AG04450 (cell line): ENCODE data around the gene YBX1. TPM values are rescaled to one million over a fixed set of nuclear protein-coding genes. Genes with fewer than 3 reads are reported as not detected.
"Not testable (repeated sequence)": the region's sequence is repeated elsewhere in the genome, so short reads cannot be mapped to it uniquely, and the experiment has no call there.

Source experiments
- CTCF ChIA-PET: fragments of 300-600, 350-600 bp; formaldehyde crosslinking; extraction: SDS; loops from one replicate; lab custom pipeline; 2022; ENCODE audit warnings: antibody characterized with exemption, inconsistent platforms; lab: Charles Lee
- POLR2A ChIA-PET: fragments of 350-600 bp; formaldehyde crosslinking; extraction: SDS; loops from one replicate; lab custom pipeline; 2021; ENCODE audit warnings: antibody characterized with exemption, inconsistent platforms; lab: Yijun Ruan, JAX
- DNase-seq: peaks from one replicate; pipeline ENCODE4 v3.0.0-alpha.2; 2011; ENCODE audit warnings: low read depth, low spot score
- H3K27ac ChIP-seq: one replicate; pipeline ENCODE4 v1.5.1; 2012; ENCODE audit warnings: low read depth, low read length, control low read depth
- H3K27me3 ChIP-seq: one replicate; pipeline ENCODE4 v1.6.0; 2012; ENCODE audit warnings: low read length; ENCODE audit not compliant: control insufficient read depth, insufficient read depth
- H3K4me3 ChIP-seq: 2 replicates; pipeline ENCODE4 v1.5.1; 2011; ENCODE audit warnings: mild to moderate bottlenecking, low read depth, low read length, control low read depth
- H3K9me3 ChIP-seq: 2 replicates; pipeline ENCODE4 v1.5.1; 2012; ENCODE audit warnings: low read length; ENCODE audit not compliant: control insufficient read depth, insufficient read depth
- CTCF ChIP-seq: IDR thresholded peaks from 2 replicates; pipeline ENCODE4 v1.5.1; 2011; ENCODE audit warnings: low read depth, low read length, control low read depth, inconsistent platforms
- polyA plus RNA-seq: library from polyadenylated mRNA; depleted of rRNA; stranded (reverse); fragments of >200 nt; gene quantifications from 2 replicates; pipeline ENCODE4 v1.2.3, GENCODE V29; 2011

YBX1 gene
- polyA plus RNA-seq, 1 experiment, result 636 TPM

GRCh38 chr1:42692461-42692860, 10.2 kb downstream of the YBX1 start:
- POLR2A ChIA-PET, result interaction anchor here (1.6 kb wide), 1 partner anchor 10 kb away, joined by 3 read pairs; the partner anchor contains the start of gene YBX1

GRCh38 chr1:42692911-42693310, 10.7 kb downstream of the YBX1 start:
- DNase-seq, result no peak
- no peaks in the 10 kb centered on the region for H3K9me3 ChIP-seq
- no peak for TF ChIP-seq CTCF
- POLR2A ChIA-PET, result interaction anchor here (1.1 kb wide), 1 partner anchor 11 kb away, joined by 3 read pairs; the partner anchor contains the start of gene YBX1
- no peak overlapping the region for H3K4me3 ChIP-seq
- no peaks in the 10 kb centered on the region for H3K27me3 ChIP-seq
- CTCF ChIA-PET, result no interaction called here
- no peak overlapping the region for H3K27ac ChIP-seq

More at GRCh38 chr1:42692461-42692860, 10.2 kb downstream of the YBX1 start:
- Histone ChIP-seq H3K27ac (no peak overlapping the region), H3K9me3 (no peaks in the 10 kb centered on the region), H3K4me3 (no peak overlapping the region), H3K27me3 (no peaks in the 10 kb centered on the region)
- CTCF ChIA-PET, result no interaction called here
- DNase-seq, result no peak
- TF ChIP-seq CTCF, result no peak

- no peak for DNase-seq
- no peaks in the 10 kb centered on the region for H3K27me3 ChIP-seq
- TF ChIP-seq CTCF, result no peak
- no peaks in the 10 kb centered on the region for H3K9me3 ChIP-seq
- CTCF ChIA-PET, result interaction anchor here (1.0 kb wide), 1 partner anchor 9 kb away, joined by 3 read pairs; no protein-coding TSS in a partner anchor
- H3K4me3 ChIP-seq, result no peak overlapping the region
- no peak overlapping the region for H3K27ac ChIP-seq
- POLR2A ChIA-PET, result interaction anchor here (0.8 kb wide), 1 partner anchor 16 kb away, joined by 3 read pairs; the partner anchor contains the start of gene YBX1
Observed at GRCh38 chr1:42698081-42698813, 16.0 kb downstream of the YBX1 start.

- H3K27me3 ChIP-seq, result no peaks in the 10 kb centered on the region
- no peak for DNase-seq
- no peaks in the 10 kb centered on the region for H3K9me3 ChIP-seq
- POLR2A ChIA-PET, result no interaction called here
- CTCF ChIA-PET, result interaction anchor here (1.0 kb wide), 1 partner anchor 146 kb away, joined by 4 read pairs; the partner anchor contains the start of gene ZNF691
- TF ChIP-seq CTCF, result no peak
- no peak overlapping the region for H3K4me3 ChIP-seq
- no peak overlapping the region for H3K27ac ChIP-seq
Observed at GRCh38 chr1:42700006-42700405, 17.8 kb downstream of the YBX1 start.

- no peak overlapping the region for H3K27ac ChIP-seq
- ChIA-PET CTCF (no interaction called here), POLR2A (no interaction called here)
- DNase-seq, result no peak
- TF ChIP-seq CTCF, result no peak
- no peak overlapping the region for H3K4me3 ChIP-seq
- H3K9me3 ChIP-seq, result no peaks in the 10 kb centered on the region
- no peaks in the 10 kb centered on the region for H3K27me3 ChIP-seq
Observed at GRCh38 chr1:42703888-42704464, 21.8 kb downstream of the YBX1 start.

GRCh38 chr1:42712808-42713207, 30.6 kb downstream of the YBX1 start:
- DNase-seq, H3K27ac ChIP-seq, H3K9me3 ChIP-seq, POLR2A ChIA-PET, CTCF ChIA-PET, H3K4me3 ChIP-seq, H3K27me3 ChIP-seq: not testable (repeated sequence)
